Glutamatergic neuron (in vitro differentiated cells): ENCODE data around the gene LEPR. TPM values are rescaled to one million over a fixed set of nuclear protein-coding genes. Genes with fewer than 3 reads are reported as not detected.
A peak's percentile ranks its signal among the peaks of the same experiment; 100 is the strongest.

Experiments
- DNase-seq: peaks from one replicate; pipeline ENCODE4 v3.0.0; 2022
- H3K27ac Mint-ChIP-seq: one replicate; pipeline ENCODE4 v1.8.0; 2020; ENCODE audit warnings: mild to moderate bottlenecking, mixed read lengths, inconsistent platforms; ENCODE audit not compliant: unreplicated experiment
- H3K27me3 Mint-ChIP-seq: one replicate; pipeline ENCODE4 v1.8.0; 2020; ENCODE audit warnings: mild to moderate bottlenecking, moderate library complexity, mixed read lengths, inconsistent platforms; ENCODE audit not compliant: unreplicated experiment
- H3K36me3 Mint-ChIP-seq: one replicate; pipeline ENCODE4 v1.8.0; 2020; ENCODE audit warnings: mild to moderate bottlenecking, mixed read lengths, inconsistent platforms; ENCODE audit not compliant: unreplicated experiment
- H3K4me1 Mint-ChIP-seq: one replicate; pipeline ENCODE4 v1.8.0; 2020; ENCODE audit warnings: mild to moderate bottlenecking, low read depth, mixed read lengths, inconsistent platforms; ENCODE audit not compliant: unreplicated experiment
- H3K4me3 Mint-ChIP-seq: one replicate; pipeline ENCODE4 v1.8.0; 2020; ENCODE audit warnings: mild to moderate bottlenecking, mixed read lengths, inconsistent platforms; ENCODE audit not compliant: unreplicated experiment
- H3K9me3 Mint-ChIP-seq: one replicate; pipeline ENCODE4 v1.8.0; 2020; ENCODE audit warnings: mild to moderate bottlenecking, moderate library complexity, mixed read lengths, inconsistent platforms; ENCODE audit not compliant: unreplicated experiment
- CTCF ChIP-seq: fragments of 200-600 bp; sonication (generic); IDR thresholded peaks from one replicate; pipeline ENCODE4 v1.5.0; 2021; ENCODE audit not compliant: partially characterized antibody, unreplicated experiment
- total RNA-seq: library from RNA; stranded (reverse); fragmentation: NEBNext Ultra II Directional; extraction: Animal tissue kit (Norgen Biotek cat#: 25700); gene quantifications from one replicate; pipeline ENCODE4 v1.2.1, GENCODE V29; 2021; ENCODE audit not compliant: unreplicated experiment

Gene LEPR
- total RNA-seq, 1 donor from 2014 or later, result 6.8 TPM

GRCh38 chr1:65440322-65440900 lies 19.9 kb downstream of the LEPR start:
- Mint-ChIP-seq H3K9me3 (peaks cover 4% of the 10 kb centered on the region), H3K27me3 (no peaks in the 10 kb centered on the region), H3K36me3 (no peaks in the 10 kb centered on the region), H3K4me1 (peaks cover 16% of the 10 kb centered on the region), H3K27ac (peak overlapping the region; percentile 53), H3K4me3 (no peak overlapping the region)
- TF ChIP-seq CTCF, result no peak
- no peak for DNase-seq

DNA sequence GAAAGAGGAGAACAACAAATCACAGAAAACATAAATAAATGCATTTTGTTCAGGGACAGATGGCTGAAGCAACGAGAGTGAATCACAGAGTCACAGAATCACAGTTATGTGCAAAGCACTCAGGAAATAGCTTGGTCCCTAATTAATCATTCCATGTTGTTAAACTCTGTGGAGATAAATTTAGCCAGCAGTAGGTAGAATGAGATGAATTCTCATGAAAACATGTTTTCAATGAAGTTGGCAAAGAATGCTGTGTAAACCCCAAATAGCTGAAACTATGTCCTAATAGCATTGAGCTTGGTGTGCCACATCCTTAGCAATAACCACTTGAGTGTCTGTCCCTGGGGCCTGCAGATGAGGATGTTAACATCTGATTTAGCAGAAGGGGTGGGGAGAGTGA lies 20.4 kb downstream of the LEPR start:
- H3K36me3 Mint-ChIP-seq, result no peaks in the 10 kb centered on the region
- H3K4me1 Mint-ChIP-seq, result peaks cover 16% of the 10 kb centered on the region
- DNase-seq, result no peak
- no peak for TF ChIP-seq CTCF
- H3K9me3 Mint-ChIP-seq, result peaks cover 4% of the 10 kb centered on the region
- no peak overlapping the region for H3K4me3 Mint-ChIP-seq
- no peak overlapping the region for H3K27ac Mint-ChIP-seq
- H3K27me3 Mint-ChIP-seq, result no peaks in the 10 kb centered on the region

DNA sequence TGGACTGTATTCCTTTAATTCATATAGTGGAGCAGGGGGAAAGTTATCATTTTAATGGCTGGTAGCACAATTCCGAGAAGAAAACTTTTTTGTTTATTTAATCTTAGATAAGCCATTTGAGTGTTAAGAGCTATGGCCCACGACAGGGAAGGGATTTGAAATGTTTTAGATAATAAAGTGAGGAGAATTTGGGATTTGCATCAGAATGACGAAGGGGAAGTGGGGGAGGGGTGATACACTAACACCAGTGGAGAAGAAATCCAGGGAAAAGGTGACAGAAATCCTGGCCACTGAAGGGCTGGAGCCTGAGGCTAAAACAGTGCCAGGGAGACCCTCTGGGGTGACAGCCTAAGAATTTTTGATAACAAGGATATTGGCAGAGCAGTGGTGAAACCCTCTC lies 21.0 kb downstream of the LEPR start:
- DNase-seq, result no peak
- Mint-ChIP-seq H3K27me3 (no peaks in the 10 kb centered on the region), H3K4me1 (peaks cover 16% of the 10 kb centered on the region), H3K27ac (no peak overlapping the region), H3K9me3 (peaks cover 4% of the 10 kb centered on the region), H3K4me3 (no peak overlapping the region), H3K36me3 (no peaks in the 10 kb centered on the region)
- no peak for TF ChIP-seq CTCF

- Mint-ChIP-seq H3K27ac (no peak overlapping the region), H3K36me3 (no peaks in the 10 kb centered on the region), H3K27me3 (no peaks in the 10 kb centered on the region), H3K9me3 (peaks cover 4% of the 10 kb centered on the region), H3K4me3 (no peak overlapping the region), H3K4me1 (peaks cover 16% of the 10 kb centered on the region)
- no peak for TF ChIP-seq CTCF
- no peak for DNase-seq
Measured at GRCh38 chr1:65442442-65442841, 22.0 kb downstream of the LEPR start.

GRCh38 chr1:65443647-65444046 lies 23.2 kb downstream of the LEPR start:
- Mint-ChIP-seq H3K4me1 (peaks cover 16% of the 10 kb centered on the region), H3K4me3 (no peak overlapping the region), H3K27me3 (no peaks in the 10 kb centered on the region), H3K9me3 (peaks cover under 1% of the 10 kb centered on the region), H3K27ac (no peak overlapping the region), H3K36me3 (no peaks in the 10 kb centered on the region)
- TF ChIP-seq CTCF, result no peak
- no peak for DNase-seq
